Esophagus squamous epithelium (tissue), 4 donors: ENCODE results near the gene KLHL17.
A peak's percentile ranks its signal among the peaks of the same experiment; 100 is the strongest.

Experiments used
- CTCF ChIP-seq, 6 experiments: fragments of 450-650 bp in 4 of 6; fragments of 200-600 bp in 2 of 6; sonication (generic) in 2 of 6; IDR thresholded peaks; one replicate each; pipeline ENCODE4 v1.5.1; 2016 to 2019; ENCODE audit warnings: antibody characterized with exemption in 6 of 6, mild to moderate bottlenecking in 4 of 6, moderate library complexity in 4 of 6
- POLR2A ChIP-seq, 4 donors: fragments of 450-650 bp; IDR thresholded peaks; one replicate each; pipeline ENCODE4 v1.6.1; 2017; ENCODE audit warnings: antibody characterized with exemption in 4 of 4, mild to moderate bottlenecking in 4 of 4, moderate library complexity in 3 of 4

GRCh38 chr1:999725-1000356, 39.5 kb downstream of the KLHL17 start, which contains the start of gene HES4:
- TF ChIP-seq CTCF (IDR thresholded peaks at IDR 0.05) (peak in 1 of 6 experiments; percentile 8), POLR2A (IDR thresholded peaks at IDR 0.05) (peak in 2 of 4 donors; percentile 82 to 91)
